ENCODE measurements around the gene HSPG2.

HSPG2 gene

GRCh38 chr1:21831454-21831970 lies 105.6 kb downstream of the HSPG2 start:
- Histone ChIP-seq H3K4me2 (no peak overlapping the region), H3K79me2 (ENCODE audit: insufficient read depth, low read depth) (no peaks in the 10 kb centered on the region), H3K36me3 (ENCODE audit: insufficient read depth) (no peaks in the 10 kb centered on the region), H3K4me1 (ENCODE audit: low read depth, poor library complexity, severe bottlenecking) (no peaks in the 10 kb centered on the region), H2AFZ (ENCODE audit: low read depth) (no peak overlapping the region), H4K20me1 (ENCODE audit: insufficient read depth) (no peaks in the 10 kb centered on the region), H3K9ac (no peak overlapping the region), H3K27ac (no peak overlapping the region), H3K27me3 (ENCODE audit: insufficient read depth, low read depth) (no peaks in the 10 kb centered on the region), H3K4me3 (IDR thresholded peaks at IDR 0.05; ENCODE audit: insufficient read depth, low read depth, low read length) (no peak overlapping the region)
- no peak for TF ChIP-seq CTCF (conservative IDR thresholded peaks at IDR 0.05; ENCODE audit: low read depth, low read length)

- no peaks in the 10 kb centered on the region for H3K79me2 ChIP-seq (ENCODE audit: insufficient read depth, low read depth)
- H4K20me1 ChIP-seq (ENCODE audit: insufficient read depth), result no peaks in the 10 kb centered on the region
- H3K27me3 ChIP-seq (ENCODE audit: insufficient read depth, low read depth), result no peaks in the 10 kb centered on the region
- H3K27ac ChIP-seq, result no peak overlapping the region
- no peaks in the 10 kb centered on the region for H3K36me3 ChIP-seq (ENCODE audit: insufficient read depth)
- H3K4me3 ChIP-seq (IDR thresholded peaks at IDR 0.05; ENCODE audit: insufficient read depth, low read depth, low read length), result no peak overlapping the region
- H3K4me1 ChIP-seq (ENCODE audit: low read depth, poor library complexity, severe bottlenecking), result no peaks in the 10 kb centered on the region
- no peak overlapping the region for H3K9ac ChIP-seq
- no peak for TF ChIP-seq CTCF (conservative IDR thresholded peaks at IDR 0.05; ENCODE audit: low read depth, low read length)
- H3K4me2 ChIP-seq, result no peak overlapping the region
- no peak overlapping the region for H2AFZ ChIP-seq (ENCODE audit: low read depth)
Measured at GRCh38 chr1:21830792-21831453, 106.2 kb downstream of the HSPG2 start.

DNA sequence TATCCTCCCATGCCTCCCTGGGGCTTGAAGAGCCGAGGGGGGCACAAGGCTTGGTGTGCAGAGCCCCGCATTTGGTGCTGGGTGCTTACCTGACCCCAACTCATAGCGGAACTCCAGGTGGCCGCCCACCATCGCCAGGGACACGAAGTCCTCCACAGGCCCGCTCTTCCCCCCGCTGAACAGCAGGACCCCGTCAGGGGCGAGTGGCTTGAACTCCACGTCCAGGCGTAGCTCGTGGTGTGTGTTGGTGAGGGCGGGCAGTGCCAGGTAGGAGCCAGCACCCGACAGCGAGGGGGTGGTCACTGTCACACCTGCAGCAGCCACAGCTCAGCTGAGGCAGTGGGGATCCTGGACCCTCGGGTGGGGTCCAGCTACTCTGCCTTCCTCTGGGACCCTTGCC lies 107.8 kb downstream of the HSPG2 start:
- no peaks in the 10 kb centered on the region for H4K20me1 ChIP-seq (ENCODE audit: insufficient read depth)
- H3K4me1 ChIP-seq (ENCODE audit: low read depth, poor library complexity, severe bottlenecking), result no peaks in the 10 kb centered on the region
- H3K27ac ChIP-seq, result no peak overlapping the region
- no peak overlapping the region for H3K4me3 ChIP-seq (IDR thresholded peaks at IDR 0.05; ENCODE audit: insufficient read depth, low read depth, low read length)
- TF ChIP-seq CTCF (conservative IDR thresholded peaks at IDR 0.05; ENCODE audit: low read depth, low read length), result no peak
- no peaks in the 10 kb centered on the region for H3K36me3 ChIP-seq (ENCODE audit: insufficient read depth)
- no peak overlapping the region for H3K9ac ChIP-seq
- H2AFZ ChIP-seq (ENCODE audit: low read depth), result no peak overlapping the region
- H3K79me2 ChIP-seq (ENCODE audit: insufficient read depth, low read depth), result no peaks in the 10 kb centered on the region
- H3K4me2 ChIP-seq, result no peak overlapping the region
- no peaks in the 10 kb centered on the region; the same call in 1 of the 2 replicates for H3K27me3 ChIP-seq (ENCODE audit: insufficient read depth, low read depth)

- no peaks in the 10 kb centered on the region; the same call in 1 of the 2 replicates for H3K27me3 ChIP-seq (ENCODE audit: insufficient read depth, low read depth)
- no peak overlapping the region for H3K4me3 ChIP-seq (IDR thresholded peaks at IDR 0.05; ENCODE audit: insufficient read depth, low read depth, low read length)
- H4K20me1 ChIP-seq (ENCODE audit: insufficient read depth), result no peaks in the 10 kb centered on the region
- H3K27ac ChIP-seq, result no peak overlapping the region
- TF ChIP-seq CTCF (conservative IDR thresholded peaks at IDR 0.05; ENCODE audit: low read depth, low read length), result no peak
- H3K36me3 ChIP-seq (ENCODE audit: insufficient read depth), result no peaks in the 10 kb centered on the region
- no peak overlapping the region for H2AFZ ChIP-seq (ENCODE audit: low read depth)
- no peaks in the 10 kb centered on the region for H3K4me1 ChIP-seq (ENCODE audit: low read depth, poor library complexity, severe bottlenecking)
- no peak overlapping the region for H3K9ac ChIP-seq
- no peaks in the 10 kb centered on the region for H3K79me2 ChIP-seq (ENCODE audit: insufficient read depth, low read depth)
- no peak overlapping the region for H3K4me2 ChIP-seq
Measured at GRCh38 chr1:21828506-21829210, 108.5 kb downstream of the HSPG2 start.

Data from KMS-11 (cell line).